HepG2 (cell line): Measurements from ENCODE around the gene TBC1D10B. TPM values are rescaled to one million over a fixed set of nuclear protein-coding genes. Genes with fewer than 3 reads are reported as not detected.

ENCODE experiments used
- FOSL1 ChIP-seq: sonication (generic); formaldehyde crosslinking; IDR thresholded peaks from 2 replicates; pipeline ENCODE4 v1.9.0; 2021; ENCODE audit warnings: missing genetic modification reagents, borderline replicate concordance
- HES4 ChIP-seq: sonication (generic); formaldehyde crosslinking; IDR thresholded peaks from 2 replicates; pipeline ENCODE4 v1.9.0; 2021; ENCODE audit warnings: mild to moderate bottlenecking, missing genetic modification reagents, borderline replicate concordance
- KLF11 ChIP-seq: IDR thresholded peaks from 2 replicates; pipeline ENCODE4 v1.6.1; 2016; ENCODE audit warnings: missing compliant biosample characterization
- KLF9 ChIP-seq: IDR thresholded peaks from 2 replicates; pipeline ENCODE4 v1.6.1; 2016; ENCODE audit warnings: low read depth
- MAFK ChIP-seq, 2 experiments: IDR thresholded peaks in 1 of 2; conservative IDR thresholded peaks in 1 of 2; 2 replicates each; pipeline ENCODE4 v1.6.1; 2011; ENCODE audit warnings: improper control_type of control experiment in 2 of 2, low read length in 2 of 2
- MZF1 ChIP-seq: sonication (generic); formaldehyde crosslinking; IDR thresholded peaks from 2 replicates; pipeline ENCODE4 v1.8.1; 2023; ENCODE audit warnings: mild to moderate bottlenecking, missing genetic modification reagents, borderline replicate concordance
- NCOA5 ChIP-seq: sonication (generic); formaldehyde crosslinking; IDR thresholded peaks from 2 replicates; pipeline ENCODE4 v1.4.0; 2020; ENCODE audit warnings: missing genetic modification reagents
- POLR2AphosphoS2 ChIP-seq: IDR thresholded peaks from 2 replicates; pipeline ENCODE4 v1.6.1; 2011; ENCODE audit warnings: low read depth, low read length, improper control_type of control experiment
- SOX13 ChIP-seq, 3 experiments: fragments of 450-650 bp in 1 of 3; sonication (generic) in 1 of 3; formaldehyde crosslinking in 1 of 3; IDR thresholded peaks in 2 of 3; conservative IDR thresholded peaks in 1 of 3; 2 replicates each; pipeline versions ENCODE4 v1.5.0 to v1.6.1; 2016 to 2020; ENCODE audit warnings: antibody characterized with exemption in 1 of 3, mild to moderate bottlenecking in 1 of 3, missing compliant biosample characterization in 1 of 3, missing genetic modification reagents in 1 of 3, moderate library complexity in 1 of 3
- SRF ChIP-seq: IDR thresholded peaks from 2 replicates; pipeline ENCODE4 v1.6.1; 2011; ENCODE audit warnings: mild to moderate bottlenecking, low read depth, low read length, moderate library complexity
- SUZ12 ChIP-seq: fragments of 150-350 bp; IDR thresholded peaks from 2 replicates; pipeline ENCODE4 v1.6.1; 2014; ENCODE audit warnings: low read depth, low read length
- TBL1XR1 ChIP-seq: fragments of 150-350 bp; IDR thresholded peaks from 2 replicates; pipeline ENCODE4 v1.6.1; 2014; ENCODE audit warnings: borderline replicate concordance, low read length; ENCODE audit not compliant: partially characterized antibody
- TBX2 ChIP-seq: sonication (generic); formaldehyde crosslinking; IDR thresholded peaks from 2 replicates; pipeline ENCODE4 v1.5.0; 2020; ENCODE audit warnings: missing genetic modification reagents, mild to moderate bottlenecking, borderline replicate concordance
- XRCC5 ChIP-seq: fragments of 200-400 bp; formaldehyde crosslinking; optimal IDR thresholded peaks from 2 replicates; pipeline ENCODE3; 2017; ENCODE audit warnings: mild to moderate bottlenecking, low read length
- ZNF354B ChIP-seq: sonication (generic); formaldehyde crosslinking; IDR thresholded peaks from 2 replicates; pipeline ENCODE4 v1.8.0; 2022; ENCODE audit warnings: mild to moderate bottlenecking, missing genetic modification reagents
- ZNF468 ChIP-seq: sonication (generic); formaldehyde crosslinking; IDR thresholded peaks from 2 replicates; pipeline ENCODE4 v1.8.0; 2022; ENCODE audit warnings: mild to moderate bottlenecking, moderate library complexity, missing genetic modification reagents
- ZNF607 ChIP-seq: sonication (generic); formaldehyde crosslinking; IDR thresholded peaks from 2 replicates; pipeline ENCODE4 v1.5.1; 2020; ENCODE audit warnings: missing genetic modification reagents, mild to moderate bottlenecking, borderline replicate concordance
- ZNF83 ChIP-seq: sonication (generic); formaldehyde crosslinking; IDR thresholded peaks from 2 replicates; pipeline ENCODE4 v1.4.0; 2020; ENCODE audit warnings: missing genetic modification reagents, mild to moderate bottlenecking, borderline replicate concordance
- polyA plus RNA-seq, 8 experiments: library from polyadenylated mRNA; depleted of rRNA in 3 of 8; stranded (reverse) in 7 of 8; unstranded in 1 of 8; fragments of >200 nt; fragmentation: Illumina TruSeq in 4 of 8; extraction: Trizol in 4 of 8; gene quantifications; 2 replicates each; pipeline versions ENCODE4 v1.2.1 to v1.2.3, GENCODE V29; 2011 to 2016; ENCODE audit warnings: low read depth in 4 of 8, missing spikeins in 1 of 8, mixed read lengths in 1 of 8; ENCODE audit not compliant: insufficient read depth in 1 of 8
- total RNA-seq, 5 experiments: library from RNA; depleted of rRNA; stranded (reverse); fragments of >200 nt; fragmentation: Illumina TruSeq; extraction: Trizol; gene quantifications; 2 replicates each; pipeline ENCODE4 v1.2.3, GENCODE V29; 2016; ENCODE audit warnings: low read depth in 1 of 5
- TF ChIP-seq, protein P1 (sequence below): sonication (generic); formaldehyde crosslinking; IDR thresholded peaks from 2 replicates; pipeline ENCODE4 v1.8.1; 2023; ENCODE audit warnings: mild to moderate bottlenecking, inconsistent platforms, moderate library complexity, missing genetic modification reagents, borderline replicate concordance
- TF ChIP-seq, protein P2 (sequence below): sonication (generic); formaldehyde crosslinking; IDR thresholded peaks from 2 replicates; pipeline ENCODE4 v1.4.0; 2020; ENCODE audit warnings: missing genetic modification reagents
- TF ChIP-seq, protein P3 (sequence below): IDR thresholded peaks from 2 replicates; pipeline ENCODE4 v1.6.1; 2016
- TF ChIP-seq, protein P4 (sequence below): IDR thresholded peaks from 2 replicates; pipeline ENCODE4 v1.6.1; 2016; ENCODE audit warnings: missing compliant biosample characterization, missing genetic modification reagents, borderline replicate concordance

The TBC1D10B gene
- total and polyA plus RNA-seq, 2 of the 13 experiments (the other 11 are each of a cell fraction or from before 2014, with no cell fraction given) = 15.7 to 24.8 TPM

DNA sequence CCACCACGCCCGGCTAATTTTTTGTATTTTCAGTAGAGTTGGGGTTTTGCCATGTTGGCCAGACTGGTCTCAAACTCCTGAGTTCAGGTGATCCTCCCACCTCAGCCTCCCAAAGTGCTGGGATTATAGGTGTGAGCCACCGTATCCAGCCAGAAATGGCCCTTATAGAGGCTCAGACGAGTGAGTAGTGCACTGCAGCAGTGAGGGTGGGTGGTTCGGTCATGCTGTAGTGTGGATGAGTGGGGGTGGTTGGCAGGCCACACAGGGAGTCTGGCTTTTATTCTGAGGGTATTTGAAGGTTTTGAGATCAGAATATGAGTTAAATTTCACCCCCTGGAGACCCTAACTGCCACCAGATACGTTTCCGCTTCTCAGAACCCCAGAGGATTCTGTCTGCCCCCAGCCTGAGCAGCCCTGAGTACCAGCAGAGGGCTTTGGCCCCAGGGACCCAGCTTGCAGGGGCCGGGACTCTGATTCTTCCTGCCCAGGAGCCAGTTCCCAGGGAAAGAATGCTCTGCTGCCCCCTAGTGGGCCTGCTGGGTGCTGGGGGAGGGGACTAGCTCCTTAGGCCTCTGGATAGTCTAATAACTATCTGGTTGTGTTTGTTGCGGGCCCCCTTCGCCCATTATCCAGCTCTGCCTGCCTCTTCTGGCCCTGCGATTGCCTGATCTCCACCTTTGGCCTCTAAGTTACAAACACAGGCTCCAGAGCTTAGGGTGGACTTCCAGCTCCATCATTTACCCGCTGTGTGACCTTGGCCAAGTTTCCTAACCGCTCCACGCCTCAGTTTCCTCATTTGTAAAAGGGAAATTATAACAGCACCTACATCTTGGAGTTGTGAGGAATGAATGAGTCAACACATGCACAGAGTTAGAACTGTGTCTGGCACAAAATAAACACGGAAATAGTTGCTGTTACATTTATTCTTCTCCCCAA lies 39.1 kb upstream of the TBC1D10B start (continued):
- TF ChIP-seq TBX2 (CRISPR knock-in tag) (0 out of 2 replicates have a peak, but pooled peaks have one; percentile 21), SRF (peak; percentile 37; the same call in 1 of the 2 replicates), MZF1 (CRISPR knock-in tag) (no peak), ZNF607 (0 out of 2 replicates have a peak, but pooled peaks have one; percentile 21), KLF11 (CRISPR knock-in tag) (peak; percentile 65; the same call in 1 of the 2 replicates), ZNF354B (no peak), SUZ12 (no peak), NCOA5 (CRISPR knock-in tag) (no peak), TBL1XR1 (no peak), SOX13 (IDR thresholded peaks at IDR 0.05) (no peak), SOX13 (CRISPR knock-in tag; conservative IDR thresholded peaks at IDR 0.05 in 1 of 2, IDR thresholded peaks at IDR 0.05 in 1 of 2) (peak in 1 of 2 experiments; percentile 41; a peak in 1 of 4 replicates), ZNF468 (CRISPR knock-in tag) (no peak), XRCC5 (peak; percentile 98), MAFK (conservative IDR thresholded peaks at IDR 0.05 in 1 of 2, IDR thresholded peaks at IDR 0.05 in 1 of 2; ENCODE audit: low read length in 2 of 2) (no peak), HES4 (CRISPR knock-in tag) (no peak), FOSL1 (CRISPR knock-in tag) (no peak), POLR2AphosphoS2 (no peak), KLF9 (CRISPR knock-in tag) (no peak), ZNF83 (CRISPR knock-in tag) (no peak)
- TF ChIP-seq, protein P1, sequence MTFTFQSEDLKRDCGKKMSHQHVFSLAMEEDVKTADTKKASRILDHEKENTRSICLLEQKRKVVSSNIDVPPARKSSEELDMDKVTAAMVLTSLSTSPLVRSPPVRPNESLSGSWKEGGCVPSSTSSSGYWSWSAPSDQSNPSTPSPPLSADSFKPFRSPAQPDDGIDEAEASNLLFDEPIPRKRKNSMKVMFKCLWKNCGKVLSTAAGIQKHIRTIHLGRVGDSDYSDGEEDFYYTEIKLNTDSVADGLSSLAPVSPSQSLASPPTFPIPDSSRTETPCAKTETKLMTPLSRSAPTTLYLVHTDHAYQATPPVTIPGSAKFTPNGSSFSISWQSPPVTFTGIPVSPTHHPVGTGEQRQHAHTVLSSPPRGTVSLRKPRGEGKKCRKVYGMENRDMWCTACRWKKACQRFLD (CRISPR knock-in tag) = no peak
- TF ChIP-seq, protein P2, sequence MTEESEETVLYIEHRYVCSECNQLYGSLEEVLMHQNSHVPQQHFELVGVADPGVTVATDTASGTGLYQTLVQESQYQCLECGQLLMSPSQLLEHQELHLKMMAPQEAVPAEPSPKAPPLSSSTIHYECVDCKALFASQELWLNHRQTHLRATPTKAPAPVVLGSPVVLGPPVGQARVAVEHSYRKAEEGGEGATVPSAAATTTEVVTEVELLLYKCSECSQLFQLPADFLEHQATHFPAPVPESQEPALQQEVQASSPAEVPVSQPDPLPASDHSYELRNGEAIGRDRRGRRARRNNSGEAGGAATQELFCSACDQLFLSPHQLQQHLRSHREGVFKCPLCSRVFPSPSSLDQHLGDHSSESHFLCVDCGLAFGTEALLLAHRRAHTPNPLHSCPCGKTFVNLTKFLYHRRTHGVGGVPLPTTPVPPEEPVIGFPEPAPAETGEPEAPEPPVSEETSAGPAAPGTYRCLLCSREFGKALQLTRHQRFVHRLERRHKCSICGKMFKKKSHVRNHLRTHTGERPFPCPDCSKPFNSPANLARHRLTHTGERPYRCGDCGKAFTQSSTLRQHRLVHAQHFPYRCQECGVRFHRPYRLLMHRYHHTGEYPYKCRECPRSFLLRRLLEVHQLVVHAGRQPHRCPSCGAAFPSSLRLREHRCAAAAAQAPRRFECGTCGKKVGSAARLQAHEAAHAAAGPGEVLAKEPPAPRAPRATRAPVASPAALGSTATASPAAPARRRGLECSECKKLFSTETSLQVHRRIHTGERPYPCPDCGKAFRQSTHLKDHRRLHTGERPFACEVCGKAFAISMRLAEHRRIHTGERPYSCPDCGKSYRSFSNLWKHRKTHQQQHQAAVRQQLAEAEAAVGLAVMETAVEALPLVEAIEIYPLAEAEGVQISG (CRISPR knock-in tag) = peak; percentile 95
- TF ChIP-seq, protein P3, sequence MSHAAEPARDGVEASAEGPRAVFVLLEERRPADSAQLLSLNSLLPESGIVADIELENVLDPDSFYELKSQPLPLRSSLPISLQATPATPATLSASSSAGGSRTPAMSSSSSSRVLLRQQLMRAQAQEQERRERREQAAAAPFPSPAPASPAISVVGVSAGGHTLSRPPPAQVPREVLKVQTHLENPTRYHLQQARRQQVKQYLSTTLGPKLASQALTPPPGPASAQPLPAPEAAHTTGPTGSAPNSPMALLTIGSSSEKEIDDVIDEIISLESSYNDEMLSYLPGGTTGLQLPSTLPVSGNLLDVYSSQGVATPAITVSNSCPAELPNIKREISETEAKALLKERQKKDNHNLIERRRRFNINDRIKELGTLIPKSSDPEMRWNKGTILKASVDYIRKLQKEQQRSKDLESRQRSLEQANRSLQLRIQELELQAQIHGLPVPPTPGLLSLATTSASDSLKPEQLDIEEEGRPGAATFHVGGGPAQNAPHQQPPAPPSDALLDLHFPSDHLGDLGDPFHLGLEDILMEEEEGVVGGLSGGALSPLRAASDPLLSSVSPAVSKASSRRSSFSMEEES (CRISPR knock-in tag) = peak; percentile 43; the same call in 1 of the 2 replicates
- TF ChIP-seq, protein P4, sequence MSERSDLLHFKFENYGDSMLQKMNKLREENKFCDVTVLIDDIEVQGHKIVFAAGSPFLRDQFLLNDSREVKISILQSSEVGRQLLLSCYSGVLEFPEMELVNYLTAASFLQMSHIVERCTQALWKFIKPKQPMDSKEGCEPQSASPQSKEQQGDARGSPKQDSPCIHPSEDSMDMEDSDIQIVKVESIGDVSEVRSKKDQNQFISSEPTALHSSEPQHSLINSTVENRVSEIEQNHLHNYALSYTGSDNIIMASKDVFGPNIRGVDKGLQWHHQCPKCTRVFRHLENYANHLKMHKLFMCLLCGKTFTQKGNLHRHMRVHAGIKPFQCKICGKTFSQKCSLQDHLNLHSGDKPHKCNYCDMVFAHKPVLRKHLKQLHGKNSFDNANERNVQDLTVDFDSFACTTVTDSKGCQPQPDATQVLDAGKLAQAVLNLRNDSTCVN (CRISPR knock-in tag) = no peak
